GM18508 (cell line): ENCODE data around the gene CELF4.
"Not testable (repeated sequence)": the region's sequence is repeated elsewhere in the genome, so short reads cannot be mapped to it uniquely, and the experiment has no call there.

ENCODE experiments used
- ATAC-seq: cut with Tn5 transposase; IDR thresholded peaks from one replicate; pipeline ENCODE4 v1.9.1; 2021; ENCODE audit warnings: moderate number of reproducible peaks; ENCODE audit not compliant: insufficient read depth, unreplicated experiment

Gene CELF4

DNA sequence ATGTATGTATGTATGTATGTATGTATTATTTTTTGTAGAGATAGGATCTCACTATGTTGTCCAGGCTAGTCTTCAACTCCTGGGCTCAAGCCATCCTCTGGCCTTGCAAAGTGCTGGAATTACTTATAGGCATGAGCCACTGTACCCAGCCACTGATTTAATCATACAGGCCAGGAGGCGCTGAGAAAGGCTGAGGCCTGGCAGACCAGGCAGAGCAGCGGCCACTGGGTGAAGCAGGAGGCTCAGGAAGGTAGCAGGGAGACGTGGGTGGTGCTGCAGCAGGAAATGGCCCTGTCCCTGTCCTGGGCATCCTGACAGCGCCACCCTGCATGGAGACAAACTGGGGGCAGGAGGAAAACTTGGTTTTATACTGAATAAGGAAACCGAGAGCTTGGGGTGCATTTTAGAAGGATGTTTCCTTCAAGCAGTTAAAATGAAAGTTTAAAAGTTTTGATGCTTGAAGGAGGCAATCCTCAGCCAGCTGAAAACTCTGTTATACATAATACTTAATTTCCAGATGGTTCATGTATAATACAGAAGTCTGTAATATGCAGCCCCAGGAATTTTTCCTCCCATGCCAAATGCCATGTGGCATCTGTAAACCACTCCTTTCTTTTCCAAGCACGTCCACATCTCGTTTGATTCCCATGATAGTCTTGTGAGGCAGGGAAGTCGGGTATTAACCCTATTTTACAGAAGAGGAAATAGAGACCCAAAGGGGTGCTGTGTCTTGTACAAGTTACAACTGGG is 182.4 kb downstream of the CELF4 start:
- no peak for ATAC-seq

DNA sequence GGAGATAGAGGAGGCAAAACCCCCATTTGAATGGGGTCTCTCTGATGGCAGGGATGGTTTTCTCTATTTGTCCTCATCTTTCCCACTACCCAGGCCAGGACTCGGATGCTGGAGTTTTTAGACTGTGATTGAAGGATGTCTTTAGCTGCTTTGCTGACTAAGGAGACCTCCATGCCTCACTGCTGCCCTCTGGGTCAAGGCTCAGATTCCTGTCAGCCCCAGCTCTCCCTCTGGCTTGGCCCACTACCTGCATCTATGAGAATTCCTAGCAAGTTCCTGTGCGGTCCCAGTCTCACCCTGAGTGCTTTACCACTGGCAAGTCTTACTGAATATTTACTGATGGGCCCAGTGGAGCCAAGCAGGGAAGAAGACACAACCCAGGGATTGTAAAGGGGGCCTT is 184.0 kb downstream of the CELF4 start:
- ATAC-seq: no peak

GRCh38 chr18:37380546-37381110 is 185.0 kb downstream of the CELF4 start:
- ATAC-seq: no peak

DNA sequence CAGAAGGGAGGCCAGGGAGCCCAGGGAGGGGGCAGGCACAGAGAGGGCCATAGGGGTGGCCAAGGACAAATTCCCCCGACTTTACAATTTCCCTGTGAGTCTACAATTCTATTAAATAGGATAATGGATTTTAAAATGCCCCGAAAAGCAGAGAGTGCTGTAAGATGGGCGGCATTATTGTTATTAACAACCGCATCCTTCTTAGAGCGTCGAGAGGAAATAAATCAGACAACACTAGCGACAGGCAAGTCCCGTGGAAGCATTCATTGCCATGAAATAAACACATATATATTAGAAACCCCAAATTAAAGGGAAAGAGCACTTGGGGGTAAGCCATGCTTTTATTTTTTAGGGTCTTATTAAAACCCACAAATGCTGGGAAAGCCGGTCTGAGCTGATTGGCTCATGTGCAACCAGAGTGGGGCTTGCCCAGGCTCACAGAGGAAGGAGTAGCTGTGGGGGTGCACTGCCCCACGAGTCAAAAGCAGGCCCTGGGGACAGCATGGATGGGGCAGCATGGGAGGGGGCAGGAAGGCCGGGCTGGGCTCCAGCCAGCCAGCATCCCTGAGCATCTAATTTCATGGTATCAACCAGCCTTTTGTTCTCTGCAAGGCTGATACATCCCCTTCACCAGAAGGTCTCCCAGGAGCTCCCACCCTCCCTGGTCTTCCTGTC is 187.1 kb downstream of the CELF4 start:
- ATAC-seq: no peak

- ATAC-seq: no peak
These were observed 190.4 kb downstream of the CELF4 start for GRCh38 chr18:37375181-37375580.

GRCh38 chr18:37368110-37368954 is 197.3 kb downstream of the CELF4 start:
- no peak for ATAC-seq

- no peak for ATAC-seq
These were observed 201.4 kb downstream of the CELF4 start for GRCh38 chr18:37364237-37364636.

GRCh38 chr18:37362158-37362890 is 203.3 kb downstream of the CELF4 start:
- no peak for ATAC-seq

- no peak for ATAC-seq
These were observed 204.1 kb downstream of the CELF4 start for GRCh38 chr18:37361335-37362157.

GRCh38 chr18:37358061-37358460 is 207.5 kb downstream of the CELF4 start:
- not testable (repeated sequence) for ATAC-seq

DNA sequence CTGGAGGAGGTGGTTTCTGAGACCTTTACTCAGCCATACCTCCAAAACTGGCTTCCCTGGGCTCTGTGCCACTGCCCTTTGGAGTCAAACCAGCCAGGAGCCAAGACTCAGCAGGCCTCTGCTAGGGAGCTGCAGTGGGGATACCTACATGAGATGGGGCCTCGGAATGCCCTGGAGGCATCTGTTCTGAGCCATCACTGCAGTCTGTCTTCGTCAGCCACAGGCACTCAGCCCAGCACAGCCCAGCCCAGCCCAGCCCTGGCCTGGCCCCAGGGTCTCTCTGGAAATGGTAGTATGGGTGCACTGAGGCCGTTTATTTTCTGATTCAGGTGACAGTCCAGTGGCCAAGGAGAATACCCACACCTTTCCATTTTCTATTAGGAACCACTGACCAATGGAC is 209.8 kb downstream of the CELF4 start:
- no peak for ATAC-seq

- no peak for ATAC-seq
These were observed 214.5 kb downstream of the CELF4 start for GRCh38 chr18:37351110-37351509.

DNA sequence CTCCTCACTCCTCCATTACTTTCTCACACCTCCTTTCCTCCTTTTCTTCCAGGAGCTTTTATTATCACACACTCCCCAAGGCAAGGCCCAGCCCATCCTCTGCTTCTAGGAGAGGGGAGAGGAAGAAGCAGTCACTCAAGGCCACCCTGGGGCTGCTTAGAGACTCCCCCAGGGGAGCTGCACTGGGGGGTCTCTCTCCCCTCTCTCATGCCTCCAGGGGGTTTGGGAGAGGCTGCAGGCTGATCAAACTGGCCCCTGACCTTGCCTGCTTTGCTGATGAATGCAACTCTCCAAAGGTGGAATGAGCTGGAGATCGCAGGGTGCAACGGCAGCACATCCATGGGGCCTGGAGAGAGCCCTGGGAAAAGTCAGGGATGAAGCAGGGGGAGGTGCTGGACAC is 216.9 kb downstream of the CELF4 start:
- no peak for ATAC-seq

DNA sequence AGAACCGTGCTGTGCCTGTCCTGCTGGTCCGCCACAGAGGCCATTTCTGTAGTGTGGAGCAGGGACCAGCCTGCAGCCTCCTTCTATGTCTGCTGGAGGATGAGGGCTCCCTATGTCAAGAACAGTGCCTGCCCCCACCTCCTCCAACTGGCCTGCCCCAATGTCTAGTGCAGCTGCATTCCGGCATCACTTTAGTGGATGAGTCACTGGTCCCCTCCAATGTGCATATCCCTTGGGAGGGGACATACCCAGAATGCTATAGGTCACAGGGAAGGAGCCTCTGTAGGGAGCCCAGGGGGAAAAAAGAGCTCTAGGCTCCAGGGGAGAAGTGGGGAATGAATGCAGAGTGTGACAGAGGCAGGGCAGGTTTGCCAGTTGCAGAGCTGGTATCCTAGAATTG is 219.6 kb downstream of the CELF4 start:
- no peak for ATAC-seq

- no peak for ATAC-seq
These were observed 222.1 kb downstream of the CELF4 start for GRCh38 chr18:37343542-37343851.

DNA sequence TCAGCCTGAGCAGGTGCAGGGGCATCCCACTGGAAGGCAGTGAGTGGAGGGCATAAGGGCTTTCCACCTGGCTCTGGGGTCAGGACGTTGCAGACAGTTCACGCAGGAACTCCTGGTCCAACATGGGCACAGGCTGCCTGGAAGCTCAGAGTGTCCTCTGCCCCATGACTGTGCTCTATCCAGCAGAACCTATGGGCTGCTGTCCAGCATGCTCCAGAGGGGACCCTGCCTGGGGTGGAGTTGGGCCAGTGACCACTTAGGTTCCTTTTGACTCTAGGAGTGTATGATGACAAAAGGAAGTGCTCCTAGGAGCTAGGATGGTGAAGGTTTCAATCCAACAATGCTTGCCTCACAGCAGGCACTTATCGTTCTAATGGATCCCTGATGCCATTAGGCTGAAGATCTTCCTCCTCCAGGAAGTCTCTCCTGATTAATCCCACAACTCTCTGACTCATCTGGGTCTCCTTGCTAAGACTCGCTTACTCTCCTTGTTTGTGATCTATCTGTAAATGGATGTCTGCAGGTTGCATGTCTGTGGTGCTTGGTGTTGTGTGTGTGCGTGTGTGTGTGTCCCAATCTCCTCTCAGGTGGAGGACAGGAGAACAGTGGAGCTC is 224.0 kb downstream of the CELF4 start:
- ATAC-seq: no peak

DNA sequence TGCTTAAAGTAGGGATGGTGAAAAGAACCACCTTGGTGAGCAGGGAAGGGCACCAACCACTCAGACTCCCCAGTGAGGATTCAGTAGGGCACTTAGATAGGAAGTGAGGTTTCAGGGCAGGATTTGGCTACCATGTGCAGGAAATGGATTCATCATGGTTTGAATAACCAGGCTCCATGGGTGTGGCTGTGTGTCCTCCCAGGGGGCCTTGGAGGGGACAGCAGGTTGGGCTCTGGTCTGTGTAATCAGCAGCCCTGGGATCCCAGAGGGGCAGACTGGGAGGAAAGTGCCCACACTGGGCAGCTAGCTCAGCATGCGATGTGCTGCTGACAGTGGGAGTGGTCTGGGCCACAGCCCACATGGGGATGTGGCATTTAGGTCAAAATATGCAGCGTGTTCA is 224.6 kb downstream of the CELF4 start:
- ATAC-seq: no peak

DNA sequence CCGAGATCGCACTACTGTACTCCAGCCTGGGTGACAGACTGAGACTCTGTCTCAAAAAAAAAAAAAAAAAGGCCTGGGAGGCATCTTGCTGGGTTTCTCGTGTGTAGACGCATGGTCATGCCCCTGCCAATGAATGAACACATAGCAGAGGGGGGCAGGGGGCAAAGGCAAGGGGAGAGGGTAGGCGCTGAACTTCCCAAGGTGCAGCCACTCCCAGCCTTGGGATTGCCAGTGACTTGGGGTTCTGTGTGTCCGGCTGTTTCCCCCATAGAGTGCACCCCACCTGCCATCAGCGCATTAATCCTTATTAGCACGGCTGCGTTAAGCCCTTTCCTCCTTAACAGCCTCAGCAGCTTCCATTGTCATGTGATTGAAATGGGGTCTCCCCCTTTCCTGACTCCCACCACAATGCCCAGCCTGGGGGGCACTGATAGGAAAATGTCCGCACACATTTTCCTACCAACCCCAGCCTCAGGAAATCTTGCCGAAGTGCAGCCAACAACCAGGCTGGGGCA is 225.8 kb downstream of the CELF4 start:
- no peak for ATAC-seq
